Measurements from ENCODE around the gene ZNF592.

DNA sequence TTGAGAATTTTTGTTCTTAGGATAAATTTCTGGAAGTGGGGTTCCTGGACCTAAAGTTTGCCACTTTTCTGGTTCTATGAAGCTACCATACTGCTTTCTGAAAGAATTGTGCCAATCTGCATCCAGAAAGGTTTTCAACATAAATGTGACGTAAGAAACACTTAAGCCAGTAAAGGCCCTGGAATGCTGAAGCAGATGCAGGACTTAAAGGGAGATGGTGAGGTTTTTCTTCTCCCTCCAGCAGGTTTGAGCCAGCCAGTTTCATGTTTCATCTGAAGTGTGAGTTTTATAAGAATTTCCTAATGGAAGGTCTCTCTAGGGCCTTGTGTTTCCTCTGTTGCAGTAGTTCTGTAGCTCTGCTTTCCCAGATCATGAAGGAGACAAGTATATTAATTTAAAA is 33.1 kb downstream of the ZNF592 start:
- TF ChIP-seq, protein P1, sequence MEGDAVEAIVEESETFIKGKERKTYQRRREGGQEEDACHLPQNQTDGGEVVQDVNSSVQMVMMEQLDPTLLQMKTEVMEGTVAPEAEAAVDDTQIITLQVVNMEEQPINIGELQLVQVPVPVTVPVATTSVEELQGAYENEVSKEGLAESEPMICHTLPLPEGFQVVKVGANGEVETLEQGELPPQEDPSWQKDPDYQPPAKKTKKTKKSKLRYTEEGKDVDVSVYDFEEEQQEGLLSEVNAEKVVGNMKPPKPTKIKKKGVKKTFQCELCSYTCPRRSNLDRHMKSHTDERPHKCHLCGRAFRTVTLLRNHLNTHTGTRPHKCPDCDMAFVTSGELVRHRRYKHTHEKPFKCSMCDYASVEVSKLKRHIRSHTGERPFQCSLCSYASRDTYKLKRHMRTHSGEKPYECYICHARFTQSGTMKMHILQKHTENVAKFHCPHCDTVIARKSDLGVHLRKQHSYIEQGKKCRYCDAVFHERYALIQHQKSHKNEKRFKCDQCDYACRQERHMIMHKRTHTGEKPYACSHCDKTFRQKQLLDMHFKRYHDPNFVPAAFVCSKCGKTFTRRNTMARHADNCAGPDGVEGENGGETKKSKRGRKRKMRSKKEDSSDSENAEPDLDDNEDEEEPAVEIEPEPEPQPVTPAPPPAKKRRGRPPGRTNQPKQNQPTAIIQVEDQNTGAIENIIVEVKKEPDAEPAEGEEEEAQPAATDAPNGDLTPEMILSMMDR (conservative IDR thresholded peaks at IDR 0.05 in 1 of 2, IDR thresholded peaks at IDR 0.05 in 1 of 2; ENCODE audit: low read depth in 1 of 2, low read length in 2 of 2), result no peak
- TF ChIP-seq EZH2 (IDR thresholded peaks at IDR 0.05; ENCODE audit: low read length, missing control alignments), result no peak

All from fibroblast of lung (primary cell).